ENCODE measurements around the gene ATG9B. TPM values are rescaled to one million over a fixed set of nuclear protein-coding genes. Genes with fewer than 3 reads are reported as not detected.

ATG9B gene
- total and polyA plus RNA-seq, 9 of the 15 experiments (the other 6 are each of a cell fraction or from before 2014, with no cell fraction given) = 0.29 to 8.0 (median 2.1) TPM

- no peak for TF ChIP-seq HMGN3 (IDR thresholded peaks at IDR 0.05; ENCODE audit: borderline replicate concordance, extremely low read depth, insufficient read length, low read depth, low read length)
- TF ChIP-seq RAD51 (IDR thresholded peaks at IDR 0.05; ENCODE audit: borderline replicate concordance, low read depth) = no peak
- no peak for TF ChIP-seq TARDBP (IDR thresholded peaks at IDR 0.05)
- no peak for TF ChIP-seq IRF9 (tag; IDR thresholded peaks at IDR 0.05)
- TF ChIP-seq ZBTB33 (CRISPR knock-in tag; IDR thresholded peaks at IDR 0.05) = no peak
- no peak for TF ChIP-seq ZNF76 (CRISPR knock-in tag; IDR thresholded peaks at IDR 0.05; ENCODE audit: borderline replicate concordance)
- TF ChIP-seq ZNF212 (CRISPR knock-in tag; IDR thresholded peaks at IDR 0.05) = no peak
- peak; percentile 18; the same call in 1 of the 2 replicates for TF ChIP-seq CREB1 (IDR thresholded peaks at IDR 0.05)
- TF ChIP-seq CREB1 (CRISPR knock-in tag; IDR thresholded peaks at IDR 0.05) = no peak
- TF ChIP-seq PCBP1 (IDR thresholded peaks at IDR 0.05; ENCODE audit: low read depth, low read length, poor library complexity, severe bottlenecking) = peak; percentile 34
- TF ChIP-seq GATAD2B (IDR thresholded peaks at IDR 0.05; ENCODE audit: borderline replicate concordance) = no peak
- no peak for TF ChIP-seq ETV1 (tag; conservative IDR thresholded peaks at IDR 0.05; ENCODE audit: low read depth)
- TF ChIP-seq ZBTB43 (CRISPR knock-in tag; IDR thresholded peaks at IDR 0.05) = no peak
- TF ChIP-seq HCFC1 (IDR thresholded peaks at IDR 0.05; ENCODE audit: low read depth, low read length) = no peak
- no peak for TF ChIP-seq ELK3 (CRISPR knock-in tag; IDR thresholded peaks at IDR 0.05)
- TF ChIP-seq ATF7 (IDR thresholded peaks at IDR 0.05) = no peak
- TF ChIP-seq ZNF695 (CRISPR knock-in tag; IDR thresholded peaks at IDR 0.05) = no peak
- no peak for TF ChIP-seq BRD4 (IDR thresholded peaks at IDR 0.05)
- no peak for TF ChIP-seq ZNF23 (CRISPR knock-in tag; IDR thresholded peaks at IDR 0.05)
- no peak for TF ChIP-seq TCF15 (CRISPR knock-in tag; IDR thresholded peaks at IDR 0.05)
- peak; percentile 45 for TF ChIP-seq CHD1 (IDR thresholded peaks at IDR 0.05; ENCODE audit: low read length)
Measured at GRCh38 chr7:151061213-151062110, 37.2 kb upstream of the ATG9B start (continued).
